ENCODE data around the gene ACTR1A. TPM values are rescaled to one million over a fixed set of nuclear protein-coding genes. Genes with fewer than 3 reads are reported as not detected.
A peak's percentile ranks its signal among the peaks of the same experiment; 100 is the strongest.
"Not testable (repeated sequence)": the region's sequence is repeated elsewhere in the genome, so short reads cannot be mapped to it uniquely, and the experiment has no call there.

ACTR1A gene
- total RNA-seq, 4 donors from 2014 or later = 212 to 261 (median 252) TPM

- DNase-seq = no peak
These were observed 44.8 kb downstream of the ACTR1A start for GRCh38 chr10:102457591-102458150.

GRCh38 chr10:102455893-102456471 is 46.5 kb downstream of the ACTR1A start:
- intact Hi-C loops (cut with DNase I; ENCODE audit: low total_unique reads) (no loop called here), in situ Hi-C loops (cut with MboI; ENCODE audit: low sequenced_read_pairs in 4 of 4) (no loop called here)
- no peak for DNase-seq
- Histone ChIP-seq H3K4me3 (no peak overlapping the region), H3K36me3 (no peaks in the 10 kb centered on the region), H3K27ac (no peak overlapping the region), H3K9me3 (no peaks in the 10 kb centered on the region), H3K4me1 (peaks cover 7 to 18% of the 10 kb centered on the region in 2 donors), H3K27me3 (no peaks in the 10 kb centered on the region)
- TF ChIP-seq CTCF (IDR thresholded peaks at IDR 0.05 in 4 of 5, conservative IDR thresholded peaks at IDR 0.05 in 1 of 5) (no peak), POLR2A (IDR thresholded peaks at IDR 0.05) (no peak)
- no peak for ATAC-seq

More at GRCh38 chr10:102457591-102458150, 44.8 kb downstream of the ACTR1A start:
- H3K36me3 ChIP-seq = no peaks in the 10 kb centered on the region
- TF ChIP-seq POLR2A (IDR thresholded peaks at IDR 0.05) (no peak), CTCF (IDR thresholded peaks at IDR 0.05 in 4 of 5, conservative IDR thresholded peaks at IDR 0.05 in 1 of 5) (no peak)
- no peaks in the 10 kb centered on the region for H3K9me3 ChIP-seq
- ATAC-seq = no peak
- H3K27ac ChIP-seq = no peak overlapping the region
- H3K27me3 ChIP-seq = no peaks in the 10 kb centered on the region
- intact Hi-C loops (cut with DNase I; ENCODE audit: low total_unique reads) (no loop called here), in situ Hi-C loops (cut with MboI; ENCODE audit: low sequenced_read_pairs in 4 of 4) (no loop called here)
- H3K4me1 ChIP-seq = peaks cover 15 to 21% of the 10 kb centered on the region in 2 donors
- H3K4me3 ChIP-seq = no peak overlapping the region

- H3K4me3 ChIP-seq; DNase-seq; ATAC-seq; H3K27ac ChIP-seq; H3K36me3 ChIP-seq; in situ Hi-C loops (cut with MboI; ENCODE audit: low sequenced_read_pairs in 4 of 4); intact Hi-C loops (cut with DNase I; ENCODE audit: low total_unique reads); H3K27me3 ChIP-seq; H3K9me3 ChIP-seq: not testable (repeated sequence)
- peaks cover 6 to 16% of the 10 kb centered on the region in 2 donors for H3K4me1 ChIP-seq
These were observed 47.6 kb downstream of the ACTR1A start for GRCh38 chr10:102454662-102455487.

GRCh38 chr10:102453502-102453901 is 49.0 kb downstream of the ACTR1A start:
- intact Hi-C loops (cut with DNase I; ENCODE audit: low total_unique reads) (no loop called here), in situ Hi-C loops (cut with MboI; ENCODE audit: low sequenced_read_pairs in 4 of 4) (no loop called here)
- no peak for DNase-seq
- Histone ChIP-seq H3K36me3 (no peaks in the 10 kb centered on the region), H3K9me3 (no peaks in the 10 kb centered on the region), H3K27me3 (no peaks in the 10 kb centered on the region), H3K27ac (peak overlapping the region; percentile 65 to 69 (median 68)), H3K4me3 (no peak overlapping the region), H3K4me1 (peaks cover 10 to 16% of the 10 kb centered on the region in 2 donors)
- no peak for ATAC-seq
- TF ChIP-seq POLR2A (IDR thresholded peaks at IDR 0.05) (no peak), CTCF (IDR thresholded peaks at IDR 0.05 in 4 of 5, conservative IDR thresholded peaks at IDR 0.05 in 1 of 5) (no peak)
